ENCODE measurements around the gene DIAPH2.

The DIAPH2 gene

DNA sequence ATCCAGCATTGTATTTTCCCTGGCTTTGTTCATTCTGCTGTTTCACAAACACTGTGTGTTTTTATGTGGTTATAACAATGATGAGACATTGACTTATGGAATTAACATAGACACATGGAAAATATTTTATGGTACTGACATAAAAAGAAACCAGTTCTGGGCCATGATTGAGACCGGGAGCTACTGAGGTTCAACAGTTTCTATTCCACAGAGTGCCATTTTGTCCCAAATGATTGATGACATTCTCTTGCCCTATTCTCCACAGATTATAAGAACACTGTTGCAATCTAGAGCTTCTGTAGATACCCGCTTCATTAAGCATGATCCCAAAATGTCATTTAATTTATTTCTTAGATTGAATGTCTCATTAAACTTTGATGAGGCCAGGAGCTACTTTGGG lies 525.9 kb downstream of the DIAPH2 start:
- TF ChIP-seq, protein P1, sequence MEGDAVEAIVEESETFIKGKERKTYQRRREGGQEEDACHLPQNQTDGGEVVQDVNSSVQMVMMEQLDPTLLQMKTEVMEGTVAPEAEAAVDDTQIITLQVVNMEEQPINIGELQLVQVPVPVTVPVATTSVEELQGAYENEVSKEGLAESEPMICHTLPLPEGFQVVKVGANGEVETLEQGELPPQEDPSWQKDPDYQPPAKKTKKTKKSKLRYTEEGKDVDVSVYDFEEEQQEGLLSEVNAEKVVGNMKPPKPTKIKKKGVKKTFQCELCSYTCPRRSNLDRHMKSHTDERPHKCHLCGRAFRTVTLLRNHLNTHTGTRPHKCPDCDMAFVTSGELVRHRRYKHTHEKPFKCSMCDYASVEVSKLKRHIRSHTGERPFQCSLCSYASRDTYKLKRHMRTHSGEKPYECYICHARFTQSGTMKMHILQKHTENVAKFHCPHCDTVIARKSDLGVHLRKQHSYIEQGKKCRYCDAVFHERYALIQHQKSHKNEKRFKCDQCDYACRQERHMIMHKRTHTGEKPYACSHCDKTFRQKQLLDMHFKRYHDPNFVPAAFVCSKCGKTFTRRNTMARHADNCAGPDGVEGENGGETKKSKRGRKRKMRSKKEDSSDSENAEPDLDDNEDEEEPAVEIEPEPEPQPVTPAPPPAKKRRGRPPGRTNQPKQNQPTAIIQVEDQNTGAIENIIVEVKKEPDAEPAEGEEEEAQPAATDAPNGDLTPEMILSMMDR (IDR thresholded peaks at IDR 0.05; ENCODE audit: extremely low read depth, missing control alignments), result no peak
- DNase-seq (ENCODE audit: low spot score), result no peak

DNA sequence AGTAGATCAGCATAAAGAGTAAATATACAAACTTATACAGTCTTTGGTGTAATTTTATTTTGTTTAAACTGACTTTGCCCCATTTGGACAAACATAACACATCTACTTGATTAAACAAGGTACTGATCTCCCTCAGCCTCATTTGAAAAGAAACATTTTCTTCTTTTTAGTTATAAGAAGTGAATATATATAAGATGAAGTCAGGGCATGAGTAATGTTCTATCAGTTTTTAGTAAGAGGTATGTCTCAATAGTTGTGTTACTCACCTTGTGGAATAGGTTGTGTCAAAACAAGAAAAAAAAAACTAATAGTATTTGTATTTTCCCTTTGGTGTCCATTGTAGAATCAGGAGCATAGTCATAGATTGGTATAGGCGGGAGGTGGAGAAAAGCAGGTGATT lies 526.4 kb downstream of the DIAPH2 start:
- TF ChIP-seq, protein P1 (IDR thresholded peaks at IDR 0.05; ENCODE audit: extremely low read depth, missing control alignments), result no peak
- no peak for DNase-seq (ENCODE audit: low spot score)

DNA sequence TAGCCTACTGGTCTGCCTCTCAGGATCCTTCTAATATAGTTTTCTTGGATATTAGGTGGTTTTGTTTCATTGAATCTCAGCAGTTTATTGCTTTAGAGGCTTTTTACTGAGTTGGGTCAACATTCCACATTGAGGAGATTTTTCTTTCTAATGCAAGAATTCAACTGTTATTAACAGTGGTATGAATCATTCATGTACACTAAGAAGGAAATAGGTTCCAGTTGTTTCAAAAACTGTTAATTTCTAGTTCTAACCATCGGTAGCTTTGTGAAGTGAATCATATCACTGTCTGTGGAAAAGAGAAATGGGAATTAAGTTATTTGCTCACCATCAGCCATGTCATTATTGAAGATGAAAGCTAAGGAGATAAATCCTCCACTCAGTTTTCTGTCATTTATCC lies 530.5 kb downstream of the DIAPH2 start:
- TF ChIP-seq, protein P1 (IDR thresholded peaks at IDR 0.05; ENCODE audit: extremely low read depth, missing control alignments), result no peak
- DNase-seq (ENCODE audit: low spot score), result no peak

DNA sequence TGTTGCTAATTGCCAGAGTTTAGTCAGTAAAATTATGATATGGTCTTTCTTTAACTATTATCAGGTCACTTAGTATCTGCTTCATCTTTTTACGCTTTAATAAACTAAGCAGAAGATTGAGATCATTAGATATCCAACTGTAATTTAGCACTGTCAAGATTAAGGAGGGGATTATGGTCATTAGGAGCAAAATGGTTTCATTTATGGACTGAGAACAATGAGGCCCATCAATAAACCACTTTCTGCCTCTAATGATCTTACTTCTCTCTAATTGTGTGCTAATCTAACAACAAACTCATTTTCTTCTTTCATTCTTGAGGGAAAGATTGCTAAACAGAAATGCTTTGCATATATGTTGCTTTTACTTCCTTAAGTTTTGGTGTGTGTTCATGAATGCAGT lies 539.5 kb downstream of the DIAPH2 start:
- TF ChIP-seq, protein P1 (IDR thresholded peaks at IDR 0.05; ENCODE audit: extremely low read depth, missing control alignments), result no peak
- no peak for DNase-seq (ENCODE audit: low spot score)

DNA sequence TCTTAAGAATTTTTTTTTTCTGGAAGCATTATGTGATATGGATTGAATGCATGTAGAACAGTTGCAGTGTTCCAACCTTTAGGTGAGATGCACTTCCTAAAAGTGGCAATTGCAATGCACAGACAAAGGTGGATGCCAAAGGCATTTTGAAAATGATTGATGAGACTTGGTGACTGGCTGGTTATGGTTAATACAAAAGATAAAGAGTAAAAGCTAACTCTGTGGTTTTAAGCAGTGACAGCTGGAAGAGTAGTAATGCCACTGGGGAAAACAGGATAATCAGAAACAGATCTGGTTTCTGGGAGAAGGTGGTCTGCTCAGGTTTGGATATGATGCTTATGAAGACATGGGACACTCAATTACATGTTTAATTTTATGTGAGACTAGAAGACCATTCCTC lies 544.7 kb downstream of the DIAPH2 start:
- DNase-seq (ENCODE audit: low spot score), result no peak
- TF ChIP-seq, protein P1 (IDR thresholded peaks at IDR 0.05; ENCODE audit: extremely low read depth, missing control alignments), result no peak

DNA sequence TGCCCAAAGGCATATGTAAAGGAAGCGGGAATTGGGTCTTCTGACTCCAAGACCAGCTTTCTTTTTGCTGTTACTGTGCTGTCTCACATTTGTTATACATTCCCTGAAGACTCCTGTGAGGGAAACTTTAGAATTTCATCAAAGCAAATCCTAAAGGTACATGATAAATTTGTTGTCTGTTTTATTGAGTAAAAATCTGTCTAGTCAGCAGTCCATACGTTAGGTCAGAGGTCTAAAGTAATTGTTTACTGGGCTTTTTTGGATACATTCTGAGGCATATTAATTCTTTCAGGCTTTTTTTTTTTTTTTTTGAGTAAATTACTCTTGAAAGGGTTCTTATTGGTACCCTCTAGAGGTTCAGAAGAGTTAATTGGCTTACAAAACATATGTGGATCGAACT lies 546.3 kb downstream of the DIAPH2 start:
- TF ChIP-seq, protein P1 (IDR thresholded peaks at IDR 0.05; ENCODE audit: extremely low read depth, missing control alignments), result no peak
- no peak for DNase-seq (ENCODE audit: low spot score)

DNA sequence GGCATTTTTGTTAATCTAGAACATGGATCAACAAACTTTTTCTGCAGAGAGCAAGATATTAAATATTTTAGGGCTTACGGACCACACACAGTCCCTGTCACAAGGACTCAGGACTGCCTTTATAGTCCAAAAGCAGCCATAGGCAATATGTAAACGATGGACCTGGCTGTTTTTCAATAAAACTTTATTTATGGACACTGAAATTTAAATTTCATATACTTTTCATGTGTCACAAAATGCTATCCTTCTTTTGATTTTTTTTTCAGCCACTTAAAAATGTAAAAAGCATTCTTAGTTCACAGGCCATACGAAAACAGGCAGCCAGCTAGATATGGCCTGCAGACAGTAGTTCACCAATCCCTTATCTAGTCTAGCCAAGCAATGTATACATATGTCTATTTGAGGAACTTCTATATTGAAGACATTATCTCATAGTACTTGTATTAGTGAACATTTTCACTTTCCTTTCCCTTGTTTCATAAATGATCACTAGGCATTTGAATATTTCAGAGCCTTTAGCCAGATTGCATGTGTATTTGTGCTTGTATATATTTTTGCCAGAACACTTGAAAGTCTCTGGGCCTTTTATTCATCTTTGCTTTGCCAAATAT lies 549.9 kb downstream of the DIAPH2 start:
- TF ChIP-seq, protein P1 (IDR thresholded peaks at IDR 0.05; ENCODE audit: extremely low read depth, missing control alignments), result no peak
- DNase-seq (ENCODE audit: low spot score), result peak; percentile 32

Measured in GM20000 (cell line).